Activated CD4-positive, alpha-beta memory T cell treated with anti-CD3 and anti-CD28 coated beads, Interleukin-2, amount 10 ng/mL, durations not matched to agents 7 days and 5 days (primary cell): Measurements from ENCODE around the gene WDR74. TPM values are rescaled to one million over a fixed set of nuclear protein-coding genes. Genes with fewer than 3 reads are reported as not detected.
"Not testable (repeated sequence)": the region's sequence is repeated elsewhere in the genome, so short reads cannot be mapped to it uniquely, and the experiment has no call there.

Experiments used
- CTCF ChIA-PET: fragments of 350-600 bp; sonication (Branson Sonifier 250); formaldehyde crosslinking; loops from one replicate; lab custom pipeline; 2021; ENCODE audit warnings: antibody characterized with exemption, inconsistent platforms; lab: Charles Lee
- POLR2A ChIA-PET: fragments of 350-600 bp; sonication (Branson Sonifier 250); formaldehyde crosslinking; loops from one replicate; lab custom pipeline; 2021; ENCODE audit warnings: antibody characterized with exemption; lab: Charles Lee
- DNase-seq: peaks from one replicate; pipeline ENCODE4 v3.0.0-alpha.2; 2020
- H3K27ac Mint-ChIP-seq: one replicate; pipeline ENCODE4 v1.8.0; 2021; ENCODE audit warnings: mild to moderate bottlenecking, mixed read lengths
- H3K27me3 Mint-ChIP-seq: one replicate; pipeline ENCODE4 v1.8.0; 2021; ENCODE audit warnings: mixed read lengths
- H3K36me3 Mint-ChIP-seq: one replicate; pipeline ENCODE4 v1.8.0; 2021; ENCODE audit warnings: low read depth, mixed read lengths
- H3K4me1 Mint-ChIP-seq: one replicate; pipeline ENCODE4 v1.8.0; 2021; ENCODE audit warnings: mixed read lengths
- H3K4me3 Mint-ChIP-seq: one replicate; pipeline ENCODE4 v1.8.0; 2021; ENCODE audit warnings: mild to moderate bottlenecking, mixed read lengths
- H3K9me3 Mint-ChIP-seq: one replicate; pipeline ENCODE4 v1.8.0; 2021; ENCODE audit warnings: mixed read lengths
- total RNA-seq, 2 experiments: library from RNA; stranded (reverse); gene quantifications; one replicate each; pipeline ENCODE4 v1.2.3, GENCODE V29; 2021

WDR74 gene
- total RNA-seq, 2 experiments from 2014 or later: 46.1 to 48.4 TPM

DNA sequence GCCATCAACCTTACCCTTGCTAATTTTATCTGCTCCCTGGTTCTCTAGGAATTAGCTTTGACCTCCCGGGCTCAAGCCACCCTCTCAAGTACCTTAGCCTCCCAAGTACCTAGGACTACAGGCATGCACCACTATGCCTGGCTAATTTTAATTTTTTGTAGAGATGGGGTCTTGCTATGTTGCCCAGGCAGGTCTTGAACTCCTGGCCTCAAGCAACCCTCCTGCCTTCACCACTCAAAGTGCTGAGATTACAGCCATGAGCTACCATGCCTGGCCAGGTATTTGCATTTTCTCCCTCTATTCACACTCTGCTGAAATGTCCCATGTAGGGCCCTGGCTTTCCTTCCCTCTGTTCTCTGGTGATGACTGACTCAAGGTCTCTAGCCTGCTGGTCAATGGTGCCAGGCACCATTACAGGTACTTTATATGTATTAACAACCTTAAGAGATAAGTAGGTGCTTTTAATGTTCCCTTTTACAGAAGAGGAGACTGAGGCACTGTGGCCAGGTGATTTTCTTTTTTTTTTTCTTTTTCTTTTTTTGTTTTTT, 8.5 kb upstream of the WDR74 start:
- H3K9me3 Mint-ChIP-seq: no peaks in the 10 kb centered on the region
- DNase-seq: no peak
- H3K27ac Mint-ChIP-seq: no peak overlapping the region
- H3K4me3 Mint-ChIP-seq: no peak overlapping the region
- H3K36me3 Mint-ChIP-seq: peaks cover 20% of the 10 kb centered on the region
- H3K27me3 Mint-ChIP-seq: peaks cover 3% of the 10 kb centered on the region
- ChIA-PET CTCF (interaction anchor here (0.5 kb wide), 1 partner anchor 12 kb away, joined by 4 read pairs; no protein-coding TSS in a partner anchor), POLR2A (interaction anchor here (0.7 to 10.1 kb wide), 2 partner anchors 6 to 33 kb away, joined by 5 to 674 read pairs; partner anchors contain the start of gene SLC3A2)
- H3K4me1 Mint-ChIP-seq: peaks cover 30% of the 10 kb centered on the region

DNA sequence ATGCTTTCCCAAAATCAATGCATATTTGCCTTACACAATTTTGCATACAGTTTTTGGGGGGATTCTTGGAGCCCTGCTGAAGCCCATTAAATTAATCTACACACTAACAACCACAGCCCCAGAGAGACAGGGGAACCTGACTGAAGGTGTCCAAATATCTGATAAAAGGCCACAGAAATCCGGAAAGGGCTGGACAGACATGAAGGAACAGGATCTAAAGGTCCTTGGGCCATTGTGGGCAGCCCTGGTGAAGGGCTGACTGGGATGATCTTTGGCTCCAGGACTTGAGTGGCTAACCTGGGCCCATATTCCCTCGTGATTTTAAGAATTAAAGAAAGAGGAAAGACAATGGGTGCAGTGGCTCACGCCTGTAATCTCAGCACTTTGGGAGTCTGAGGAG, 6.8 kb upstream of the WDR74 start:
- Mint-ChIP-seq H3K36me3 (peaks cover 5% of the 10 kb centered on the region), H3K4me3 (no peak overlapping the region), H3K27me3 (peaks cover 3% of the 10 kb centered on the region), H3K27ac (no peak overlapping the region), H3K4me1 (peaks cover 16% of the 10 kb centered on the region), H3K9me3 (no peaks in the 10 kb centered on the region)
- ChIA-PET POLR2A (interaction anchor here (10.1 kb wide), 1 partner anchor 8 kb away, joined by 674 read pairs; no protein-coding TSS in a partner anchor), CTCF (no interaction called here)
- no peak for DNase-seq

DNA sequence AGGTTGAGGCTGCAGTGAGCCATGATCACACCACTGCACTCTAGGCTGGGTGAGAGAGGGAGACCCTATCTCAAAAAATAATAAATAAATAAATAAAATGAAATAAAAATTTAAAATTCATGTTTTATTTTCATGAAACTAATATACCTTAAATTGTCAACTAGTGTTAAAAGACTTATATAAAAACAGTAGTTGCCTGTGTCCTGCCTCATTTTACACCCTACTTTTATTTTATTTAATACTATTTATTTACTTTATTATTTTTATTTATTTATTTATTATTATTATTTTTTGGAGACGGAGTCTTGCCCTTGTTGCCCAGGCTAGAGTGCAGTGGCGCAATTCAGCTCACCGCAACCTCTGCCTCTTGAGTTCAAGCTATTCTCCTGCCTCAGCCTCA, 4.8 kb upstream of the WDR74 start:
- Mint-ChIP-seq H3K27ac (no peak overlapping the region), H3K9me3 (no peaks in the 10 kb centered on the region), H3K4me1 (peaks cover 17% of the 10 kb centered on the region), H3K36me3 (peaks cover 6% of the 10 kb centered on the region), H3K27me3 (peaks cover 3% of the 10 kb centered on the region), H3K4me3 (no peak overlapping the region)
- POLR2A ChIA-PET: interaction anchor here (2.8 to 10.1 kb wide), 3 partner anchors 10 to 19 kb away, joined by 14 to 674 read pairs (median 90); partner anchors contain the start of genes STX5 and TEX54
- CTCF ChIA-PET: no interaction called here
- DNase-seq: no peak

- Mint-ChIP-seq H3K4me1 (peaks cover 21% of the 10 kb centered on the region), H3K4me3 (no peak overlapping the region), H3K27me3 (peaks cover 3% of the 10 kb centered on the region), H3K36me3 (peaks cover 6% of the 10 kb centered on the region), H3K9me3 (no peaks in the 10 kb centered on the region), H3K27ac (no peak overlapping the region)
- ChIA-PET POLR2A (interaction anchor here (0.9 to 10.1 kb wide), 7 partner anchors 10 to 190 kb away, joined by 3 to 674 read pairs (median 7); partner anchors contain the start of genes INTS5, SLC3A2, STX5 and TEX54), CTCF (interaction anchor here (1.0 to 1.2 kb wide), 2 partner anchors 13 to 14 kb away, joined by 3 to 4 read pairs; no protein-coding TSS in a partner anchor)
- no peak for DNase-seq
These were observed 4.1 kb upstream of the WDR74 start for GRCh38 chr11:62843466-62843865.

DNA sequence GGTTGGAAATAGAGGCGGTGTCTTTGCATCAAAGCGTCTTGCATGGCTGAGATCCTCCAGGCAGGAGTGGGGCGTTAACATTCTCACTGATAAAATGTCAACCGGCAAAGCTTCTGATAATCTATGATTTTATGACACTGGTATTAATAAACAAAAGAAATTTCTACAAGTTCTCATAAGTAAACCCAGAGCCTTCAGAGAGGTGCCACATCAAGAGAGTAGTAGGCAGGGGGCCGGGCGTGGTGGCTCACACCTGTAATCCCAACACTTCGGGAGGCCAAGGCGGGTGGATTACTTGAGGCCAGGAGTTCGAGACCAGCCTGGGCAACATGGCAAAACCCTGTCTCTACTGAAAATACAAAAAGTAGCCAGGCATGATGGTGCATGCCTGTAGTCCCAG, 3.5 kb upstream of the WDR74 start:
- peaks cover 21% of the 10 kb centered on the region for H3K4me1 Mint-ChIP-seq
- CTCF ChIA-PET: interaction anchor here (0.7 to 1.2 kb wide), 4 partner anchors 11 to 19 kb away, joined by 3 to 4 read pairs (median 3); no protein-coding TSS in a partner anchor
- not testable (repeated sequence) for H3K27ac Mint-ChIP-seq, H3K4me3 Mint-ChIP-seq, H3K9me3 Mint-ChIP-seq, H3K27me3 Mint-ChIP-seq, H3K36me3 Mint-ChIP-seq, DNase-seq
- POLR2A ChIA-PET: interaction anchor here (0.7 to 10.1 kb wide), 12 partner anchors 11 to 190 kb away, joined by 3 to 674 read pairs (median 4); partner anchors contain the start of genes HNRNPUL2, INTS5, POLR2G and SLC3A2

DNA sequence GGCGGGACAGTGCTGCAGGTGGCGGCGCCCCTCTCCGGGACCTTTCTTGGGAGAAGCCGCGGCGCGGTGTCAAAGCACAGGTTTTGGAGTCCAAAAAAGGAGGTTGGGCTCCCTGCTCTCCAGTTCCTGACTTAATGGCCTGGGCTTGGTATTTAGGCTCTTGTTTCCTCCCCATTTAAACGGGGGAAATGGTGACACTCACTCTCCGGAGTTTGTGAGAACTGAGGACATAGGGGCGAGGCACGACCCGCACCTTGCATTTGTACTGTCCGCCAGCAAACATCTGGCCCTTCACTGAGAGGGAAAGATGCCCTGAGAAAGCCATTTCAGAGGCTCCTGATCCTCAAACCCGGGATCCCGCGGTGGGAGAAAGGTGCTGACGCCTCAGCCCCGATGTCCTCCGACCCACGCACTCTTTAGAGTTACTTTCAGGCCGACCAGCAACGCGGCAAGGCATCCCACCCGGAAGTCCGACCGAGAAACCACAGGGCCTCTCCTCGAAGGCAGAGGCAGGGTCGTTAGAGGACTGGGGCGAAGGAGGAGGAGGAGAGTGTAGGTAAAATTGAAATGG, 2.9 kb upstream of the WDR74 start:
- Mint-ChIP-seq H3K36me3 (peaks cover 10% of the 10 kb centered on the region), H3K27me3 (peaks cover 3% of the 10 kb centered on the region), H3K9me3 (no peaks in the 10 kb centered on the region), H3K4me1 (peaks cover 26% of the 10 kb centered on the region), H3K27ac (no peak overlapping the region), H3K4me3 (no peak overlapping the region)
- peak; percentile 45 for DNase-seq
- CTCF ChIA-PET: interaction anchor here (0.7 to 3.0 kb wide), 6 partner anchors 12 to 56 kb away, joined by 3 to 29 read pairs (median 4); partner anchors contain the start of gene TMEM179B
- POLR2A ChIA-PET: interaction anchor here (0.7 to 10.1 kb wide), 43 partner anchors 10 to 1480 kb away, joined by 3 to 674 read pairs (median 14); partner anchors contain the start of genes AHNAK, B3GAT3, BSCL2 and C11orf98

- no peaks in the 10 kb centered on the region for H3K27me3 Mint-ChIP-seq
- no peak overlapping the region for H3K27ac Mint-ChIP-seq
- H3K4me1 Mint-ChIP-seq: peaks cover 27% of the 10 kb centered on the region
- POLR2A ChIA-PET: interaction anchor here (0.6 to 10.1 kb wide), 82 partner anchors 9 to 1969 kb away, joined by 3 to 674 read pairs (median 6); partner anchors contain the start of genes AHNAK, B3GAT3, BSCL2 and C11orf98
- CTCF ChIA-PET: interaction anchor here (0.6 to 3.0 kb wide), 11 partner anchors 8 to 1389 kb away, joined by 3 to 29 read pairs (median 5); partner anchors contain the start of genes HNRNPUL2, SLC3A2, STX5 and TMEM179B
- no peaks in the 10 kb centered on the region for H3K9me3 Mint-ChIP-seq
- H3K4me3 Mint-ChIP-seq: no peak overlapping the region
- H3K36me3 Mint-ChIP-seq: peaks cover 11% of the 10 kb centered on the region
- peak; percentile 87 for DNase-seq
These were observed 2.2 kb upstream of the WDR74 start for GRCh38 chr11:62841361-62842170.

DNA sequence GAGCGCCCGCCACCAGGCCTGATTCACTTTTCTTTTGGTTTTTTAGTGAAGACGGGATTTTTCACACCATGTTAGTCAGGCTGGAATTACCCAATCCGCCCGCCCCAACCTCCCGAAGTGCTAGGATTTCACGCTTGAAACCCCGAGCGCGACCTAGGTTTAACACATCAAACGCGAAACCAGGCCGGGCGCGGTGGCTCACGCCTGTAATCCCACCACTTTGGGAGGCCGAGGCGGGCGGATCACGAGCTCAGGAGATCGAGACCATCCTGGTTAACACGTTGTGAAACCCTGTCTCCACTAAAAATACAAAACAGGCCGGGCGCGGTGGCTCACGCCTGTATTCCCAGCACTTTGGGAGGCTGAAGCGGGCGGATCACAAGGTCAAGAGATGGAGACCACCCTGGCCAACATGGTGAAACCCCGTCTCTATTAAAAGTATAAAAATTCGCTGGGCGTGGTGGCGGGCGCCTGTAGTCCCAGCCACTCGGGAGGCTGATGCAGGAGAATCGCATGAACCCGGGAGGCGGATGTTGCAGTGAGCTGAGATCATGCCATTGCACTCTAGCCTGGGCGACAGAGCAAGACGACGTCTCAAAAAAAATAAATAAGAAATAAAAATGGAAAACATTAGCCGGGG, 1.5 kb upstream of the WDR74 start:
- Mint-ChIP-seq H3K4me1 (peaks cover 28% of the 10 kb centered on the region), H3K36me3 (peaks cover 18% of the 10 kb centered on the region)
- not testable (repeated sequence) for H3K27me3 Mint-ChIP-seq, H3K9me3 Mint-ChIP-seq, H3K27ac Mint-ChIP-seq, H3K4me3 Mint-ChIP-seq
- CTCF ChIA-PET: interaction anchor here (0.6 to 3.0 kb wide), 11 partner anchors 9 to 1390 kb away, joined by 3 to 29 read pairs (median 5); partner anchors contain the start of genes HNRNPUL2, SLC3A2, STX5 and TMEM179B
- POLR2A ChIA-PET: interaction anchor here (0.6 to 10.1 kb wide), 82 partner anchors 8 to 1969 kb away, joined by 3 to 674 read pairs (median 6); partner anchors contain the start of genes AHNAK, B3GAT3, BSCL2 and C11orf98
- DNase-seq: peak; percentile 78

GRCh38 chr11:62835336-62835735, 4.1 kb downstream of the WDR74 start:
- ChIA-PET CTCF (interaction anchor here (0.5 to 1.3 kb wide), 2 partner anchors 49 to 54 kb away, joined by 3 to 5 read pairs; partner anchors contain the start of gene TMEM179B), POLR2A (interaction anchor here (1.5 to 6.2 kb wide), 4 partner anchors 21 to 49 kb away, joined by 3 to 48 read pairs (median 10); partner anchors contain the start of gene TMEM179B)
- no peak overlapping the region for H3K4me3 Mint-ChIP-seq
- H3K36me3 Mint-ChIP-seq: peaks cover 47% of the 10 kb centered on the region
- H3K4me1 Mint-ChIP-seq: peaks cover 44% of the 10 kb centered on the region
- H3K27me3 Mint-ChIP-seq: no peaks in the 10 kb centered on the region
- DNase-seq: no peak
- H3K9me3 Mint-ChIP-seq: no peaks in the 10 kb centered on the region
- no peak overlapping the region for H3K27ac Mint-ChIP-seq

GRCh38 chr11:62832336-62833234, 6.8 kb downstream of the WDR74 start, which contains the start of gene TEX54:
TEX54 (minus strand) TSS chr11:62832841.
- Mint-ChIP-seq H3K36me3 (peaks cover 48% of the 10 kb centered on the region), H3K27me3 (no peaks in the 10 kb centered on the region), H3K27ac (peak within 1 kb of the TSS; percentile 91), H3K9me3 (no peaks in the 10 kb centered on the region), H3K4me1 (peaks cover 36% of the 10 kb centered on the region), H3K4me3 (peak within 1 kb of the TSS; percentile 84)
- no peak for DNase-seq
- CTCF ChIA-PET: interaction anchor here (0.5 to 2.1 kb wide), 6 partner anchors 8 to 151 kb away, joined by 3 to 21 read pairs (median 5); partner anchors contain the start of genes SLC3A2 and TMEM179B
- POLR2A ChIA-PET: interaction anchor here (0.6 to 6.2 kb wide), 35 partner anchors 8 to 290 kb away, joined by 3 to 82 read pairs (median 4); partner anchors contain the start of genes BSCL2, C11orf98, CSKMT and EEF1G
